Panc1 (cell line): ENCODE results near the gene MYCBPAP. TPM values are rescaled to one million over a fixed set of nuclear protein-coding genes. Genes with fewer than 3 reads are reported as not detected.

ENCODE experiments used
- ATAC-seq: fragments of 200-7000 bp; cut with Tn5 transposase; 2 replicates; pipeline ENCODE4 v1.9.1; 2020; ENCODE audit warnings: mild to moderate bottlenecking, moderate library complexity
- BruUV-seq: library from RNA; stranded (reverse); fragments of 400-500 nt; replicated peaks from 2 replicates; lab custom pipeline; 2021; lab: Mats Ljungman, UMichigan
- CTCF ChIA-PET: fragments of 300-600 bp; sonication (Branson Sonifier 250); formaldehyde crosslinking; loops from one replicate; lab custom pipeline; 2022; ENCODE audit warnings: antibody characterized with exemption; lab: Charles Lee
- POLR2A ChIA-PET: fragments of 300-600 bp; sonication (Branson Sonifier 250); formaldehyde crosslinking; loops from one replicate; lab custom pipeline; 2022; ENCODE audit warnings: antibody characterized with exemption; lab: Charles Lee
- DNase-seq: peaks from one replicate; pipeline ENCODE4 v3.0.0-alpha.2; 2010; ENCODE audit warnings: low read depth, low spot score
- H3K27ac ChIP-seq: 2 replicates; pipeline ENCODE4 v1.5.1; 2011; ENCODE audit warnings: mild to moderate bottlenecking, low read length, inconsistent platforms
- H3K27me3 ChIP-seq: fragments of 200-500 bp; sonication (Bioruptor generic); 2 replicates; pipeline ENCODE4 v1.6.0; 2014; ENCODE audit warnings: low read length, inconsistent platforms; ENCODE audit not compliant: control insufficient read depth, insufficient read depth
- H3K36me3 ChIP-seq: fragments of 200-500 bp; sonication (Bioruptor generic); 2 replicates; pipeline ENCODE4 v1.5.1; 2014; ENCODE audit warnings: inconsistent platforms, mild to moderate bottlenecking, low read length, moderate library complexity; ENCODE audit not compliant: control insufficient read depth, insufficient read depth
- H3K4me1 ChIP-seq: 2 replicates; pipeline ENCODE4 v1.5.1; 2011; ENCODE audit warnings: inconsistent platforms, mild to moderate bottlenecking, low read length, moderate library complexity; ENCODE audit not compliant: control insufficient read depth, insufficient read depth
- H3K4me3 ChIP-seq, 2 experiments: 2 replicates each; pipeline ENCODE4 v1.5.1; 2011 to 2012; ENCODE audit warnings: low read depth in 2 of 2, low read length in 2 of 2, mild to moderate bottlenecking in 2 of 2, inconsistent platforms in 1 of 2, moderate library complexity in 1 of 2
- H3K9me3 ChIP-seq: fragments of 200-500 bp; sonication (Bioruptor generic); 2 replicates; pipeline ENCODE4 v1.5.1; 2014; ENCODE audit warnings: low read depth, mild to moderate bottlenecking, inconsistent platforms, low read length, moderate library complexity; ENCODE audit not compliant: control insufficient read depth, insufficient read depth
- POLR2AphosphoS5 ChIP-seq: IDR thresholded peaks from 2 replicates; pipeline ENCODE4 v1.6.1; 2012; ENCODE audit warnings: mild to moderate bottlenecking, low read depth, low read length, moderate library complexity
- SIN3A ChIP-seq: IDR thresholded peaks from 2 replicates; pipeline ENCODE4 v1.6.1; 2012; ENCODE audit warnings: low read depth, mild to moderate bottlenecking, low read length, moderate library complexity, borderline replicate concordance; ENCODE audit not compliant: insufficient read depth
- TCF7L2 ChIP-seq: IDR thresholded peaks from 2 replicates; pipeline ENCODE4 v1.6.1; 2011; ENCODE audit warnings: mild to moderate bottlenecking, low read depth, low read length, inconsistent platforms
- in situ Hi-C: cut with HindIII; loops from 2 replicates; pipeline ENCODE4 v1.10.0; 2016; ENCODE audit warnings: low sequenced_read_pairs, low pct_unique_long_range_greater_than_20kb
- intact Hi-C: fragments of 100-400 bp; cut with micrococcal nuclease; formaldehyde crosslinking; loops from one replicate; pipeline ENCODE4 v1.10.0; 2022; ENCODE audit not compliant: unreplicated experiment
- total RNA-seq: library from RNA; stranded (reverse); gene quantifications from one replicate; pipeline ENCODE4 v1.2.1, GENCODE V29; 2021; ENCODE audit not compliant: unreplicated experiment
- TF ChIP-seq, protein P1 (sequence below), 2 experiments: IDR thresholded peaks; 2 replicates each; pipeline ENCODE4 v1.6.1; 2011 to 2012; ENCODE audit warnings: low read depth in 2 of 2, control low read depth in 1 of 2, low read length in 1 of 2, mild to moderate bottlenecking in 1 of 2, moderate library complexity in 1 of 2; ENCODE audit not compliant: insufficient read depth in 1 of 2
- TF ChIP-seq, protein P2 (sequence below): fragments of 450-650 bp; IDR thresholded peaks from 2 replicates; pipeline ENCODE4 v1.5.1; 2017; ENCODE audit warnings: mild to moderate bottlenecking

MYCBPAP gene
- total RNA-seq, 1 experiment from 2014 or later: 2.2 TPM

GRCh38 chr17:50565402-50566350 lies 57.4 kb downstream of the MYCBPAP start:
- TF ChIP-seq, protein P1, sequence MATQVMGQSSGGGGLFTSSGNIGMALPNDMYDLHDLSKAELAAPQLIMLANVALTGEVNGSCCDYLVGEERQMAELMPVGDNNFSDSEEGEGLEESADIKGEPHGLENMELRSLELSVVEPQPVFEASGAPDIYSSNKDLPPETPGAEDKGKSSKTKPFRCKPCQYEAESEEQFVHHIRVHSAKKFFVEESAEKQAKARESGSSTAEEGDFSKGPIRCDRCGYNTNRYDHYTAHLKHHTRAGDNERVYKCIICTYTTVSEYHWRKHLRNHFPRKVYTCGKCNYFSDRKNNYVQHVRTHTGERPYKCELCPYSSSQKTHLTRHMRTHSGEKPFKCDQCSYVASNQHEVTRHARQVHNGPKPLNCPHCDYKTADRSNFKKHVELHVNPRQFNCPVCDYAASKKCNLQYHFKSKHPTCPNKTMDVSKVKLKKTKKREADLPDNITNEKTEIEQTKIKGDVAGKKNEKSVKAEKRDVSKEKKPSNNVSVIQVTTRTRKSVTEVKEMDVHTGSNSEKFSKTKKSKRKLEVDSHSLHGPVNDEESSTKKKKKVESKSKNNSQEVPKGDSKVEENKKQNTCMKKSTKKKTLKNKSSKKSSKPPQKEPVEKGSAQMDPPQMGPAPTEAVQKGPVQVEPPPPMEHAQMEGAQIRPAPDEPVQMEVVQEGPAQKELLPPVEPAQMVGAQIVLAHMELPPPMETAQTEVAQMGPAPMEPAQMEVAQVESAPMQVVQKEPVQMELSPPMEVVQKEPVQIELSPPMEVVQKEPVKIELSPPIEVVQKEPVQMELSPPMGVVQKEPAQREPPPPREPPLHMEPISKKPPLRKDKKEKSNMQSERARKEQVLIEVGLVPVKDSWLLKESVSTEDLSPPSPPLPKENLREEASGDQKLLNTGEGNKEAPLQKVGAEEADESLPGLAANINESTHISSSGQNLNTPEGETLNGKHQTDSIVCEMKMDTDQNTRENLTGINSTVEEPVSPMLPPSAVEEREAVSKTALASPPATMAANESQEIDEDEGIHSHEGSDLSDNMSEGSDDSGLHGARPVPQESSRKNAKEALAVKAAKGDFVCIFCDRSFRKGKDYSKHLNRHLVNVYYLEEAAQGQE (IDR thresholded peaks at IDR 0.05; ENCODE audit: insufficient read depth in 1 of 2, low read depth in 2 of 2, low read length in 1 of 2): no peak
- TF ChIP-seq TCF7L2 (no peak), SIN3A (no peak), POLR2AphosphoS5 (no peak)
- TF ChIP-seq, protein P2, sequence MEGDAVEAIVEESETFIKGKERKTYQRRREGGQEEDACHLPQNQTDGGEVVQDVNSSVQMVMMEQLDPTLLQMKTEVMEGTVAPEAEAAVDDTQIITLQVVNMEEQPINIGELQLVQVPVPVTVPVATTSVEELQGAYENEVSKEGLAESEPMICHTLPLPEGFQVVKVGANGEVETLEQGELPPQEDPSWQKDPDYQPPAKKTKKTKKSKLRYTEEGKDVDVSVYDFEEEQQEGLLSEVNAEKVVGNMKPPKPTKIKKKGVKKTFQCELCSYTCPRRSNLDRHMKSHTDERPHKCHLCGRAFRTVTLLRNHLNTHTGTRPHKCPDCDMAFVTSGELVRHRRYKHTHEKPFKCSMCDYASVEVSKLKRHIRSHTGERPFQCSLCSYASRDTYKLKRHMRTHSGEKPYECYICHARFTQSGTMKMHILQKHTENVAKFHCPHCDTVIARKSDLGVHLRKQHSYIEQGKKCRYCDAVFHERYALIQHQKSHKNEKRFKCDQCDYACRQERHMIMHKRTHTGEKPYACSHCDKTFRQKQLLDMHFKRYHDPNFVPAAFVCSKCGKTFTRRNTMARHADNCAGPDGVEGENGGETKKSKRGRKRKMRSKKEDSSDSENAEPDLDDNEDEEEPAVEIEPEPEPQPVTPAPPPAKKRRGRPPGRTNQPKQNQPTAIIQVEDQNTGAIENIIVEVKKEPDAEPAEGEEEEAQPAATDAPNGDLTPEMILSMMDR: no peak
- ChIA-PET POLR2A (interaction anchor here (0.6 kb wide), 1 partner anchor 366 kb away, joined by 3 read pairs; no protein-coding TSS in a partner anchor), CTCF (no interaction called here)
- intact Hi-C loops: no loop called here
- Histone ChIP-seq H3K27ac (no peak overlapping the region), H3K4me1 (peaks cover 16% of the 10 kb centered on the region), H3K36me3 (no peaks in the 10 kb centered on the region), H3K27me3 (no peaks in the 10 kb centered on the region; the same call in 1 of the 2 replicates), H3K4me3 (no peak overlapping the region), H3K9me3 (no peaks in the 10 kb centered on the region)
- no TSS peak for BruUV-seq
- ATAC-seq (no peak), DNase-seq (no peak)
- in situ Hi-C loops: no loop called here

- DNase-seq (no peak), ATAC-seq (no peak)
- intact Hi-C loops (no loop called here), in situ Hi-C loops (no loop called here)
- H3K27ac ChIP-seq: no peak overlapping the region
- no TSS peak for BruUV-seq
- no peaks in the 10 kb centered on the region for H3K27me3 ChIP-seq
- ChIA-PET CTCF (no interaction called here), POLR2A (no interaction called here)
- TF ChIP-seq SIN3A (no peak), POLR2AphosphoS5 (no peak), TCF7L2 (no peak)
- TF ChIP-seq, protein P1 (IDR thresholded peaks at IDR 0.05; ENCODE audit: insufficient read depth in 1 of 2, low read depth in 2 of 2, low read length in 1 of 2): no peak
- TF ChIP-seq, protein P2: no peak
- H3K4me3 ChIP-seq: no peak overlapping the region
- H3K36me3 ChIP-seq: no peaks in the 10 kb centered on the region
- H3K4me1 ChIP-seq: peaks cover 16% of the 10 kb centered on the region
- no peaks in the 10 kb centered on the region for H3K9me3 ChIP-seq
Measured at GRCh38 chr17:50566886-50567285, 58.6 kb downstream of the MYCBPAP start.
